Neural cell (in vitro differentiated cells): ENCODE measurements around the gene MRPL24. TPM values are rescaled to one million over a fixed set of nuclear protein-coding genes. Genes with fewer than 3 reads are reported as not detected.

Experiments
- H2AFZ ChIP-seq: fragments of 200-600, 300-800 bp; sonication (generic), shearing (Covaris generic); 2 replicates; pipeline ENCODE4 v1.6.0; 2014; ENCODE audit warnings: low read depth, mild to moderate bottlenecking, antibody characterized with exemption, low read length, moderate library complexity
- H3F3A ChIP-seq: fragments of 200-600 bp; shearing (Covaris generic); 2 replicates; pipeline ENCODE4 v1.6.1; 2016; ENCODE audit warnings: mild to moderate bottlenecking, moderate library complexity, mixed read lengths, antibody characterized with exemption, low read length; ENCODE audit not compliant: insufficient read depth, poor library complexity, severe bottlenecking
- H3K27ac ChIP-seq: fragments of 200-600, 300-800 bp; sonication (generic), shearing (Covaris generic); 2 replicates; pipeline ENCODE4 v1.5.1; 2014; ENCODE audit warnings: mild to moderate bottlenecking, low read length, moderate library complexity
- H3K27me3 ChIP-seq: fragments of 300-800, 200-600 bp; sonication (generic), shearing (Covaris generic); 2 replicates; pipeline ENCODE4 v1.6.0; 2014; ENCODE audit warnings: mild to moderate bottlenecking, low read depth, low read length, moderate library complexity; ENCODE audit not compliant: insufficient read depth
- H3K36me3 ChIP-seq: fragments of 300-800, 200-600 bp; sonication (generic), shearing (Covaris generic); 2 replicates; pipeline ENCODE4 v1.5.1; 2014; ENCODE audit warnings: mild to moderate bottlenecking, antibody characterized with exemption, low read length, moderate library complexity; ENCODE audit not compliant: insufficient read depth
- H3K4me2 ChIP-seq: fragments of 300-800, 200-600 bp; sonication (generic), shearing (Covaris generic); 2 replicates; pipeline ENCODE4 v1.6.0; 2014; ENCODE audit warnings: mild to moderate bottlenecking, low read length
- H3K4me3 ChIP-seq: fragments of 300-800, 200-600 bp; sonication (generic), shearing (Covaris generic); 2 replicates; pipeline ENCODE4 v1.5.1; 2014; ENCODE audit warnings: mild to moderate bottlenecking, low read length, moderate library complexity
- H3K79me2 ChIP-seq: fragments of 200-600 bp; shearing (Covaris generic); replicated peaks from 2 replicates; pipeline ENCODE4 v1.6.0; 2014; ENCODE audit warnings: mild to moderate bottlenecking, low read length, moderate library complexity; ENCODE audit not compliant: insufficient read depth
- H3K9ac ChIP-seq: fragments of 300-800, 200-600 bp; sonication (generic), shearing (Covaris generic); 2 replicates; pipeline ENCODE4 v1.6.1; 2016; ENCODE audit warnings: mild to moderate bottlenecking, low read length, mixed read lengths
- H3K9me2 ChIP-seq: fragments of 200-600 bp; shearing (Covaris generic); 2 replicates; pipeline ENCODE4 v1.6.1; 2016; ENCODE audit warnings: mild to moderate bottlenecking, low read length, mixed read lengths; ENCODE audit not compliant: insufficient read depth
- H3K9me3 ChIP-seq: fragments of 200-600, 300-800 bp; sonication (generic), shearing (Covaris generic); 2 replicates; pipeline ENCODE4 v1.6.1; 2016; ENCODE audit warnings: mild to moderate bottlenecking, mixed run types, low read length, moderate library complexity, mixed read lengths
- H4K20me1 ChIP-seq: fragments of 200-600 bp; shearing (Covaris generic); 2 replicates; pipeline ENCODE4 v1.6.1; 2016; ENCODE audit warnings: mild to moderate bottlenecking, mixed run types; ENCODE audit not compliant: insufficient read depth
- EP300 ChIP-seq: fragments of 450-650 bp; conservative IDR thresholded peaks from 2 replicates; pipeline ENCODE4 v1.6.1; 2014; ENCODE audit warnings: antibody characterized with exemption, mild to moderate bottlenecking, moderate library complexity; ENCODE audit not compliant: poor library complexity, severe bottlenecking
- EZH2 ChIP-seq: fragments of 200-600, 300-800 bp; shearing (Covaris generic), sonication (generic); IDR thresholded peaks from 2 replicates; pipeline ENCODE4 v1.6.1; 2014; ENCODE audit warnings: antibody characterized with exemption, low read length, borderline replicate concordance, mild to moderate bottlenecking; ENCODE audit not compliant: insufficient read depth, poor library complexity, severe bottlenecking
- MXI1 ChIP-seq: fragments of 450-650 bp; conservative IDR thresholded peaks from 2 replicates; pipeline ENCODE4 v1.6.1; 2014; ENCODE audit warnings: antibody characterized with exemption, mild to moderate bottlenecking; ENCODE audit not compliant: poor library complexity, severe bottlenecking
- POLR2AphosphoS5 ChIP-seq: IDR thresholded peaks from 2 replicates; pipeline ENCODE4 v1.6.1; 2012
- RAD21 ChIP-seq: fragments of 450-650 bp; conservative IDR thresholded peaks from 2 replicates; pipeline ENCODE4 v1.6.1; 2014; ENCODE audit warnings: antibody characterized with exemption, mild to moderate bottlenecking, moderate library complexity
- SMC3 ChIP-seq: fragments of 450-650 bp; conservative IDR thresholded peaks from 2 replicates; pipeline ENCODE4 v1.6.1; 2014; ENCODE audit warnings: antibody characterized with exemption, mild to moderate bottlenecking, moderate library complexity; ENCODE audit not compliant: poor library complexity
- TAF1 ChIP-seq: IDR thresholded peaks from 2 replicates; pipeline ENCODE4 v1.6.1; 2012; ENCODE audit warnings: low read depth
- polyA plus RNA-seq: library from polyadenylated mRNA; depleted of rRNA; stranded (reverse); fragments of >200 nt; gene quantifications from 2 replicates; pipeline ENCODE4 v1.2.3, GENCODE V29; 2014
- TF ChIP-seq, protein P1 (sequence below): IDR thresholded peaks from 2 replicates; pipeline ENCODE4 v1.6.1; 2012; ENCODE audit warnings: borderline replicate concordance
- TF ChIP-seq, protein P2 (sequence below): fragments of 450-650 bp; IDR thresholded peaks from 2 replicates; pipeline ENCODE4 v1.5.1; 2014; ENCODE audit warnings: antibody characterized with exemption, mild to moderate bottlenecking, moderate library complexity; ENCODE audit not compliant: poor library complexity, severe bottlenecking

MRPL24 gene
- polyA plus RNA-seq, 1 donor from 2014 or later, result 56.5 TPM

DNA sequence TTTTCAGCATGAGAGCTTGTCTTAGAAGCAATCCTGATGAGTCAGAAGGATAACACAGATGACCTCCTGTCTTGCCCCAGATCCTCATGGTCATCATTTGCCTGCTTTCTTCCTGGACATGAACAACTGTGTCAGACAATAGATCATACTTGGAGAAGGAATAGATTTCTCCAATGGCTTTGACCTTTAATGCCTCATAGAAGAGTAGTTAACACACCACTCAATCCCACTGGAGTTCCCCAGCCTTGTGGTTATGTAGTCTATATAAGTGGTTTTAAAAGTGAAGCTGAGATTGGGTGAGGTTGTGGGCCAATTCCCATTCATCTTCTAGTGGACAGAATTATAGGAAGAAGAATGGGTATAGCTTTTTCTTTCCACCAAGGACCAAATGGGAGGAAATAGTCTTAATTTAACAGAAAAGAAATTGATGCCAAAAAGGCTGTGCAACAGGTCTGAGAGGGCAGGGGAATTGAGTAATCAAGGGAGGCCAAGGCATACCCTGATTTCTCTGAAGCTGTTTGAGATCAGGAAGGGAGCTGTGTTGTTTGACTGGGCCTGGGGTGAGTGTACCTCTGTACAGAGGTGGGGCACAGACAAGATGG is 40.8 kb upstream of the MRPL24 start:
- Histone ChIP-seq H3K27me3 (no peaks in the 10 kb centered on the region), H3K27ac (no peak overlapping the region), H3K36me3 (no peaks in the 10 kb centered on the region), H3K9me2 (no peaks in the 10 kb centered on the region), H3K4me3 (no peak overlapping the region), H3K9me3 (no peaks in the 10 kb centered on the region), H4K20me1 (no peaks in the 10 kb centered on the region), H3F3A (no peaks in the 10 kb centered on the region), H3K79me2 (peaks cover 26% of the 10 kb centered on the region), H3K4me2 (no peak overlapping the region), H3K9ac (no peak overlapping the region), H2AFZ (no peak overlapping the region)
- TF ChIP-seq, protein P1, sequence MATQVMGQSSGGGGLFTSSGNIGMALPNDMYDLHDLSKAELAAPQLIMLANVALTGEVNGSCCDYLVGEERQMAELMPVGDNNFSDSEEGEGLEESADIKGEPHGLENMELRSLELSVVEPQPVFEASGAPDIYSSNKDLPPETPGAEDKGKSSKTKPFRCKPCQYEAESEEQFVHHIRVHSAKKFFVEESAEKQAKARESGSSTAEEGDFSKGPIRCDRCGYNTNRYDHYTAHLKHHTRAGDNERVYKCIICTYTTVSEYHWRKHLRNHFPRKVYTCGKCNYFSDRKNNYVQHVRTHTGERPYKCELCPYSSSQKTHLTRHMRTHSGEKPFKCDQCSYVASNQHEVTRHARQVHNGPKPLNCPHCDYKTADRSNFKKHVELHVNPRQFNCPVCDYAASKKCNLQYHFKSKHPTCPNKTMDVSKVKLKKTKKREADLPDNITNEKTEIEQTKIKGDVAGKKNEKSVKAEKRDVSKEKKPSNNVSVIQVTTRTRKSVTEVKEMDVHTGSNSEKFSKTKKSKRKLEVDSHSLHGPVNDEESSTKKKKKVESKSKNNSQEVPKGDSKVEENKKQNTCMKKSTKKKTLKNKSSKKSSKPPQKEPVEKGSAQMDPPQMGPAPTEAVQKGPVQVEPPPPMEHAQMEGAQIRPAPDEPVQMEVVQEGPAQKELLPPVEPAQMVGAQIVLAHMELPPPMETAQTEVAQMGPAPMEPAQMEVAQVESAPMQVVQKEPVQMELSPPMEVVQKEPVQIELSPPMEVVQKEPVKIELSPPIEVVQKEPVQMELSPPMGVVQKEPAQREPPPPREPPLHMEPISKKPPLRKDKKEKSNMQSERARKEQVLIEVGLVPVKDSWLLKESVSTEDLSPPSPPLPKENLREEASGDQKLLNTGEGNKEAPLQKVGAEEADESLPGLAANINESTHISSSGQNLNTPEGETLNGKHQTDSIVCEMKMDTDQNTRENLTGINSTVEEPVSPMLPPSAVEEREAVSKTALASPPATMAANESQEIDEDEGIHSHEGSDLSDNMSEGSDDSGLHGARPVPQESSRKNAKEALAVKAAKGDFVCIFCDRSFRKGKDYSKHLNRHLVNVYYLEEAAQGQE, result no peak
- TF ChIP-seq EZH2 (no peak), TAF1 (no peak), RAD21 (no peak)
- TF ChIP-seq, protein P2, sequence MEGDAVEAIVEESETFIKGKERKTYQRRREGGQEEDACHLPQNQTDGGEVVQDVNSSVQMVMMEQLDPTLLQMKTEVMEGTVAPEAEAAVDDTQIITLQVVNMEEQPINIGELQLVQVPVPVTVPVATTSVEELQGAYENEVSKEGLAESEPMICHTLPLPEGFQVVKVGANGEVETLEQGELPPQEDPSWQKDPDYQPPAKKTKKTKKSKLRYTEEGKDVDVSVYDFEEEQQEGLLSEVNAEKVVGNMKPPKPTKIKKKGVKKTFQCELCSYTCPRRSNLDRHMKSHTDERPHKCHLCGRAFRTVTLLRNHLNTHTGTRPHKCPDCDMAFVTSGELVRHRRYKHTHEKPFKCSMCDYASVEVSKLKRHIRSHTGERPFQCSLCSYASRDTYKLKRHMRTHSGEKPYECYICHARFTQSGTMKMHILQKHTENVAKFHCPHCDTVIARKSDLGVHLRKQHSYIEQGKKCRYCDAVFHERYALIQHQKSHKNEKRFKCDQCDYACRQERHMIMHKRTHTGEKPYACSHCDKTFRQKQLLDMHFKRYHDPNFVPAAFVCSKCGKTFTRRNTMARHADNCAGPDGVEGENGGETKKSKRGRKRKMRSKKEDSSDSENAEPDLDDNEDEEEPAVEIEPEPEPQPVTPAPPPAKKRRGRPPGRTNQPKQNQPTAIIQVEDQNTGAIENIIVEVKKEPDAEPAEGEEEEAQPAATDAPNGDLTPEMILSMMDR, result no peak

DNA sequence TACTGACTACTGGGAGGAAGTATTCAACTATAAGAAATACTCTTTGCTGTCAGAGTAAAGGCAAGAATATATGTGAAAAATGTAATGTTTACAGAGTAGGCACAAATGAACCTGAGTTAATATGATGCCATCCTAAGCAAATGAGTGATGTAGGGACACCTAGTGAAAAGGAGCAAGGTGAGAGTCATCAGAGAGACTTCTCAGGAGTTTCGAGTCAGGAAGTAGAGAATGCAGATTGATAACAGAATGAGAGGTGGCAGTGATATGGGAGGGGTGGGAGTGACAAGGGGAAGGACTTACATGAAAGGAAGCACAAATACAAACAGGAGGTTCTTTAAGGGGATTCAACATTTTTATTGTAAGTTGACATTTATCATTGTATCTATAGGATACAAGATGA is 36.7 kb upstream of the MRPL24 start:
- Histone ChIP-seq H3F3A (no peaks in the 10 kb centered on the region), H3K4me2 (no peak overlapping the region), H3K27ac (no peak overlapping the region), H3K79me2 (peaks cover 40% of the 10 kb centered on the region), H3K4me3 (no peak overlapping the region), H3K27me3 (no peaks in the 10 kb centered on the region), H2AFZ (no peak overlapping the region), H4K20me1 (no peaks in the 10 kb centered on the region), H3K9me2 (no peaks in the 10 kb centered on the region), H3K36me3 (no peaks in the 10 kb centered on the region), H3K9ac (no peak overlapping the region), H3K9me3 (no peaks in the 10 kb centered on the region)
- TF ChIP-seq EP300, result no peak
- TF ChIP-seq POLR2AphosphoS5, result no peak
- no peak for TF ChIP-seq SMC3
- TF ChIP-seq, protein P1, result no peak
- TF ChIP-seq, protein P2, result no peak
- TF ChIP-seq MXI1, result no peak
- TF ChIP-seq RAD21, result no peak
